GM19455 (cell line): ENCODE data around the gene GRB10.

Source experiments
- ATAC-seq: cut with Tn5 transposase; IDR thresholded peaks from one replicate; pipeline ENCODE4 v1.9.1; 2021; ENCODE audit not compliant: unreplicated experiment

Gene GRB10

GRCh38 chr7:50782375-50783208, at the start of gene GRB10:
TSS of gene GRB10 (minus strand) at chr7:50782896. CDS start at chr7:50732322, 50,574 bp downstream.
- no peak for ATAC-seq

DNA sequence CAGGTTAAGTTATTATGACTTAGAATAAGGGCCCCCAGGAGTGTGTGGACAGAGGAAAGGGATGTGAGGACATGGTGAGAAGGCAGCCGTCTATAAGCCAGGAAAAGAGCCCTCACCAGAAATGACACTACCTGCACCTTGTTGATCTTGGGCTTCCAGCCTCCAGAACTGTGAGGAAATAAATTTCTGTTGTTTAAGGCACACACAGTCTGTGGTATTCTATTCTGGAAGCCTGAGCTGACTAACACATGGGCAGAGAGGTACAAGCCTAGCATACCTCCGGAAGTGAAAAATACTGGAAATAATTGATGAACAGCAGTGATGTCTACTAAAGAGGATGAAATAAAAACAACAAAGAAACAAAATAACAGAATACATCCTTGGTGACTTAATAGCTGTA, 46.1 kb upstream of the GRB10 start:
- no peak for ATAC-seq

GRCh38 chr7:50828116-50828515, 45.4 kb upstream of the GRB10 start:
- ATAC-seq: no peak

- no peak for ATAC-seq
Measured at GRCh38 chr7:50827281-50827680, 44.6 kb upstream of the GRB10 start.

GRCh38 chr7:50826371-50827172, 43.9 kb upstream of the GRB10 start:
- ATAC-seq: no peak

GRCh38 chr7:50825465-50825864, 42.8 kb upstream of the GRB10 start:
- no peak for ATAC-seq

GRCh38 chr7:50824882-50825281, 42.2 kb upstream of the GRB10 start:
- no peak for ATAC-seq

GRCh38 chr7:50822706-50823105, 40.0 kb upstream of the GRB10 start:
- ATAC-seq: no peak

DNA sequence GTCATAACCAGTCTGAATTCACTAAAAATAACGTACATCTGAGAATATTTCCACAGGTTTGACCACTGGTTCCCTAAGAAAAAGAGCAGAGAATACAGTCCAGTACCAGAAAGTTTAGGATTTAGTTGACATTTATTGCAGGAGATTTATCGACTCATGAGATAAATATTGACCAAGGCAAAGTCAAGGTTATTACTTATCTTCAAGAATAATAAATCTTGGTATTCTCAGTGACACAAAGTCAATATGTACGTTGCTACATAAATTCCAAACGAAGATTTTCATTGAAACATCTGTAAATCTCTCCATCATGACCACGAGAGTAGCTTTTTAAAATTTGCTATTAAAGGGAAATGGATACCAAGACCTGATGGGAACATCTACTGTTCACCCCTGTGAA, 39.4 kb upstream of the GRB10 start:
- no peak for ATAC-seq

- ATAC-seq: no peak
Measured at GRCh38 chr7:50821457-50822008, 38.8 kb upstream of the GRB10 start.

- no peak for ATAC-seq
Measured at GRCh38 chr7:50818324-50818723, 35.6 kb upstream of the GRB10 start.

- ATAC-seq: no peak
Measured at GRCh38 chr7:50817561-50817960, 34.9 kb upstream of the GRB10 start.

DNA sequence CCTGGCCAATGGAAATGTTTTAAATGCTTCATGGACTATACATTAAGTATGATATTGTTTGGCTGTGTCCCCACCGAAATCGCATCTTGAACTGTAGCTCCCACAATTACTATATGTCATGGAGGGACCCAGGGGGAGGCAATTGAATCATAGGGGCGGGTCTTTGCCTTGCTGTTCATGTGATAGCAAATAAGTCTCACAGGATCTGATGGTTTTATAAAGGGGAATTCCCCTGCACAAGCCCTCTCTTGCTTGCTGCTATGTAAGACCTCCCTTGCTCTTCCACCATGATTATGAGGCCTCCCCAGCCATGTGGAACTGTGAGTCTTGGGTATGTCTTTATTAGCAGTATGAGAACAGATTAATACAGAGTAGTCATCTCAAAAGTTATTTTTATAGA, 32.4 kb upstream of the GRB10 start:
- ATAC-seq: no peak

DNA sequence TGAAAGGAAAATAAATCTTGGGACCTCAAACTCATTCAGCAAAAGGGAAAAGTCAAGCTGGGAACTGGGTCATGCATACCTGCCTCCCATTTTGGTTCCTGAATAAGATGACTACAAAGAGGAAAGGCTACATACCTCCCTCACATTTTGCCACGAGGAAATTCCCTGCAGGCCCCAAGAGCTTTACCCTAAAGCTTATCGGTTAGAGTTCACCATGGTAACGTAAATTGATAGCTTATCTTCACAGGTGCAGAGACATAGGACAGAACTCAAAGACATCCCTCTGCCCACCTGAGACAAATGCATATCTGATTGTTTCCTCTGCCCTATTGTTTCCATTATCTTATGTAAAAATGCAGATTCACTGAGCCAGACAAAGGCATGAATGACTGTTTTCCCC, 31.5 kb upstream of the GRB10 start:
- no peak for ATAC-seq

- ATAC-seq: no peak
Measured at GRCh38 chr7:50812841-50813475, 30.3 kb upstream of the GRB10 start.

DNA sequence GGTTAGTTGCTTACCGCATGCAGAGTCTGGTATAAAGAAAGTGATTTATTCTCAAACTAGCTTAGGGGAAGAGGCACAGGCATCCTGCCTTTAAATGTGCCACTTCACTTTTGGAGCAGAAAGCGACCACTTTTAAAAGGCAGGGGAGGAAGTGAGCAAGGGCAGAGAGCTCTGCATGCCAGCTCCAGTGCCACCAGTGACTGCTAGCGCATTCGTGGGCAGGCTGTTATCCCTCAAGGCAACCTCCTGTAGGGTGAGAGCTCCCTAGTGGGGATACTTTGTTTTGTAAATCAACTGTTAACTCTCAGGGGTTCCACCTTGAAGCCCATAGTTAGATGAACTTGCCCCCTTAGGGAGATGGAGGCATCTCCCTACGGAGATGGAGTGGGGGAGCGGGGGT, 29.4 kb upstream of the GRB10 start:
- no peak for ATAC-seq

GRCh38 chr7:50808282-50808888, 25.7 kb upstream of the GRB10 start:
- ATAC-seq: no peak

DNA sequence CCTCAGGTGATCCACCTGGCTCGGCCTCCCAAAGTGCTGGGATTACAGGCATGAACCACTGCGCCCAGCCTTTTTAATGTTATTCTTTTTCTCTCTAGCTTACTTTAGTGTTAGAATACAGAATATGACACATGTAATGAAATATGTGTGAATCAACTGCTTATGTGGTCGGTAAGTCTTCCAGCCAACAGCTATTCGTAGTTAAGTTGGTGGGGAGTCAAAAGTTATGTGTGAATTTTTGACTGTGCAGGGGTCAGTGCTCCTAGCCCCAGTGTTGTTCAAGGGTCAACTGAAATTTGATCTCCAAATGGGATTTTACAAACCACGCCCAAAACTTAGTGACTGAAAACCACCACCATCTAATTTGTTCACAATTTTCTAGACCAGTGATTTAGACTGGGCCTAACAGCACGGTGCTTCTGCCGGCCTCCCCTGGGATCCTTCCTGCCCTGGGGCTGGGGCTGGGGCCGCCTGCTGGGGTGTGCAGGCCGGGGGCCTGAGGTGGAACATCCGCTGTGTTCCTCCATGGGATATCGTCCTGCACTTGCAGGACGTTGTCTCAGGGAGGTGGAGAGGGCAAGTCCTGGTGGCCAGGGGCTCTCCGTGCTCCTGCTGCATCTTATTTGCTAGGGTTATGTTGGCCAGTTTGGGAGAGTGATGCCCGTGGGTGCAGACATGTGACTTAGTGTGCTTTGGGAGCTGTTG, 24.5 kb upstream of the GRB10 start:
- no peak for ATAC-seq

DNA sequence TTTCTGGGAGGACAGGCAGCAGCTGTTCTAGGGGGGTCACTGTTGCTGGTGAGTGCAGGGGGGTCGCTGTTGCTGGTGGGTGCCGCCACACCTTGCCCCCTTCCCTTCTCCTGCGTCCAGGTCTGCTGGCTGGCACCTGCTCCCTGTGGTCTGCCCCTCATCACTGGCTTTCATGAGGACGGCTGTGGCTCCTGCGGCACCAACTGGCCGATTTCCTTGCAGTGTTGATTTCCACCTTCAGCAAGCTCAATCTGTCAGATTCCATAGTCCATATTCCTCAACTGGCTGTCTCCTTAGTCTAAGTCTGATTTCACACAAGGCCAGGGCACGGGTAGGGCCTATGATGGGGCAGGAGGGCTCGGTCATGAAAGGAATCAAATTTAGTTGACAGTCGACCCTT, 23.4 kb upstream of the GRB10 start:
- no peak for ATAC-seq

GRCh38 chr7:50805447-50806125, 22.9 kb upstream of the GRB10 start:
- ATAC-seq: no peak
